ENCODE data around the gene SEPTIN12.

GRCh38 chr16:4825196-4825595, 37.1 kb upstream of the SEPTIN12 start:
- TF ChIP-seq ZNF565 (CRISPR knock-in tag; conservative IDR thresholded peaks at IDR 0.05; ENCODE audit: low read depth): no peak
- no peak for TF ChIP-seq CREB5 (CRISPR knock-in tag; IDR thresholded peaks at IDR 0.05; ENCODE audit: low read depth)
- TF ChIP-seq, protein P1, sequence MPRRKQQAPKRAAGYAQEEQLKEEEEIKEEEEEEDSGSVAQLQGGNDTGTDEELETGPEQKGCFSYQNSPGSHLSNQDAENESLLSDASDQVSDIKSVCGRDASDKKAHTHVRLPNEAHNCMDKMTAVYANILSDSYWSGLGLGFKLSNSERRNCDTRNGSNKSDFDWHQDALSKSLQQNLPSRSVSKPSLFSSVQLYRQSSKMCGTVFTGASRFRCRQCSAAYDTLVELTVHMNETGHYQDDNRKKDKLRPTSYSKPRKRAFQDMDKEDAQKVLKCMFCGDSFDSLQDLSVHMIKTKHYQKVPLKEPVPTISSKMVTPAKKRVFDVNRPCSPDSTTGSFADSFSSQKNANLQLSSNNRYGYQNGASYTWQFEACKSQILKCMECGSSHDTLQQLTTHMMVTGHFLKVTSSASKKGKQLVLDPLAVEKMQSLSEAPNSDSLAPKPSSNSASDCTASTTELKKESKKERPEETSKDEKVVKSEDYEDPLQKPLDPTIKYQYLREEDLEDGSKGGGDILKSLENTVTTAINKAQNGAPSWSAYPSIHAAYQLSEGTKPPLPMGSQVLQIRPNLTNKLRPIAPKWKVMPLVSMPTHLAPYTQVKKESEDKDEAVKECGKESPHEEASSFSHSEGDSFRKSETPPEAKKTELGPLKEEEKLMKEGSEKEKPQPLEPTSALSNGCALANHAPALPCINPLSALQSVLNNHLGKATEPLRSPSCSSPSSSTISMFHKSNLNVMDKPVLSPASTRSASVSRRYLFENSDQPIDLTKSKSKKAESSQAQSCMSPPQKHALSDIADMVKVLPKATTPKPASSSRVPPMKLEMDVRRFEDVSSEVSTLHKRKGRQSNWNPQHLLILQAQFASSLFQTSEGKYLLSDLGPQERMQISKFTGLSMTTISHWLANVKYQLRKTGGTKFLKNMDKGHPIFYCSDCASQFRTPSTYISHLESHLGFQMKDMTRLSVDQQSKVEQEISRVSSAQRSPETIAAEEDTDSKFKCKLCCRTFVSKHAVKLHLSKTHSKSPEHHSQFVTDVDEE (CRISPR knock-in tag; IDR thresholded peaks at IDR 0.05): no peak
- TF ChIP-seq ARNTL (CRISPR knock-in tag; IDR thresholded peaks at IDR 0.05; ENCODE audit: borderline replicate concordance, low read depth): no peak
- no peak for TF ChIP-seq TOX (CRISPR knock-in tag; IDR thresholded peaks at IDR 0.05; ENCODE audit: borderline replicate concordance)
- TF ChIP-seq ZNF8 (CRISPR knock-in tag; IDR thresholded peaks at IDR 0.05): no peak
- TF ChIP-seq, protein P2, sequence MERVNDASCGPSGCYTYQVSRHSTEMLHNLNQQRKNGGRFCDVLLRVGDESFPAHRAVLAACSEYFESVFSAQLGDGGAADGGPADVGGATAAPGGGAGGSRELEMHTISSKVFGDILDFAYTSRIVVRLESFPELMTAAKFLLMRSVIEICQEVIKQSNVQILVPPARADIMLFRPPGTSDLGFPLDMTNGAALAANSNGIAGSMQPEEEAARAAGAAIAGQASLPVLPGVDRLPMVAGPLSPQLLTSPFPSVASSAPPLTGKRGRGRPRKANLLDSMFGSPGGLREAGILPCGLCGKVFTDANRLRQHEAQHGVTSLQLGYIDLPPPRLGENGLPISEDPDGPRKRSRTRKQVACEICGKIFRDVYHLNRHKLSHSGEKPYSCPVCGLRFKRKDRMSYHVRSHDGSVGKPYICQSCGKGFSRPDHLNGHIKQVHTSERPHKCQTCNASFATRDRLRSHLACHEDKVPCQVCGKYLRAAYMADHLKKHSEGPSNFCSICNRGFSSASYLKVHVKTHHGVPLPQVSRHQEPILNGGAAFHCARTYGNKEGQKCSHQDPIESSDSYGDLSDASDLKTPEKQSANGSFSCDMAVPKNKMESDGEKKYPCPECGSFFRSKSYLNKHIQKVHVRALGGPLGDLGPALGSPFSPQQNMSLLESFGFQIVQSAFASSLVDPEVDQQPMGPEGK (CRISPR knock-in tag; IDR thresholded peaks at IDR 0.05; ENCODE audit: borderline replicate concordance): no peak
- TF ChIP-seq OSR1 (CRISPR knock-in tag; IDR thresholded peaks at IDR 0.05): no peak
- TF ChIP-seq, protein P3, sequence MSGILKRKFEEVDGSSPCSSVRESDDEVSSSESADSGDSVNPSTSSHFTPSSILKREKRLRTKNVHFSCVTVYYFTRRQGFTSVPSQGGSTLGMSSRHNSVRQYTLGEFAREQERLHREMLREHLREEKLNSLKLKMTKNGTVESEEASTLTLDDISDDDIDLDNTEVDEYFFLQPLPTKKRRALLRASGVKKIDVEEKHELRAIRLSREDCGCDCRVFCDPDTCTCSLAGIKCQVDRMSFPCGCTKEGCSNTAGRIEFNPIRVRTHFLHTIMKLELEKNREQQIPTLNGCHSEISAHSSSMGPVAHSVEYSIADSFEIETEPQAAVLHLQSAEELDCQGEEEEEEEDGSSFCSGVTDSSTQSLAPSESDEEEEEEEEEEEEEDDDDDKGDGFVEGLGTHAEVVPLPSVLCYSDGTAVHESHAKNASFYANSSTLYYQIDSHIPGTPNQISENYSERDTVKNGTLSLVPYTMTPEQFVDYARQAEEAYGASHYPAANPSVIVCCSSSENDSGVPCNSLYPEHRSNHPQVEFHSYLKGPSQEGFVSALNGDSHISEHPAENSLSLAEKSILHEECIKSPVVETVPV (CRISPR knock-in tag; IDR thresholded peaks at IDR 0.05): no peak
- no peak for TF ChIP-seq CSDC2 (CRISPR knock-in tag; IDR thresholded peaks at IDR 0.05)
- no peak for TF ChIP-seq GLIS3 (CRISPR knock-in tag; IDR thresholded peaks at IDR 0.05)
